HG02642 (cell line): ENCODE results near the gene GABPA.
"Not testable (repeated sequence)": the region's sequence is repeated elsewhere in the genome, so short reads cannot be mapped to it uniquely, and the experiment has no call there.

Source experiments
- ATAC-seq: cut with Tn5 transposase; IDR thresholded peaks from one replicate; pipeline ENCODE4 v1.9.1; 2021; ENCODE audit warnings: mild to moderate bottlenecking; ENCODE audit not compliant: unreplicated experiment, poor library complexity

The GABPA gene

DNA sequence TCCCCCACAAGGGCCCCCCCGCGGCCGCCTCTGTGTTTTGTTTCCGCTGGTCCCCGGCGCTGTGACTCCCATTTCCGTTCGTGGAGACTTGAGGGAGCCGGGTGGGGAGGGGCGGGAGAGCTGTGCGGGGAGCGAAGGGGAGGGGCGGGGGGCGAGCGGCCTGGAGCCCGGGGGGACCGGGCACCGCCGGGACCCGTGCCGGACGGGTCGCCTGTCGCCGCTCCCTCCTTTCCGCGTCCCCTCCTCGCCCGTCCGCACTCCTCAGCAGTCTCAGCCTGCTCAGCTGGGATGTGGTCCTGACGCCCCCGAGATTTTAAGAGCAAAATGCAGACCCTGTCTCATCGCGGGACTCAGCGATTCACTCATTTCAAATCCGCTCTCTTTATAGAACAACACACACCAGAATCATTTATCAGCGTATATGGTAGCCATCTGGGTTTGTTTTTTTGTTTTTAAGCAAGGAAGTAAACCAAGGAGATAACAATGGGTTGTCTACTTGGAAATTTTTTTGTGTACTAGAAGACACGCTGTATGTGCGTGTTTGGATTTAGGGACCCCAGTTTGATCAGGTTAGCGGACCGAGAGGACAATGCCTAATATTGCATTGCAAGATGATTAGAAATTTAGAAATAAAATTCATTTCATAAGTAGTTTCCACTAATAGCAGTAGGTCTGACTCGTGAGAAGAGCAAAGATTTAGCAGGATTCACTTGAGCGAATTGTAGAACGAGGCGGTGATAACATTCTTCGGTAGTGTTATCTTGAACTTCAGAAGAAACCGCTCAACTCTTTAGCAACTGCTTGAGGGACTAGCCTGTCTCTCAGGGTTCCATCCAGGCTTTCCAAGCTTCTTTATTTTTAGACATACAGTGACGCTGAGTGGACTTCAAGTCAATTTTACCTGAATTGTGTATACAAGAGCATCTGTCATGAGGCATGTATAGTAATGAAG lies 1.1 kb downstream of the GABPA start:
- peak; percentile 16 for ATAC-seq

GRCh38 chr21:25737421-25737820 lies 2.6 kb downstream of the GABPA start:
- ATAC-seq, result no peak

GRCh38 chr21:25742900-25743299 lies 8.1 kb downstream of the GABPA start:
- no peak for ATAC-seq

DNA sequence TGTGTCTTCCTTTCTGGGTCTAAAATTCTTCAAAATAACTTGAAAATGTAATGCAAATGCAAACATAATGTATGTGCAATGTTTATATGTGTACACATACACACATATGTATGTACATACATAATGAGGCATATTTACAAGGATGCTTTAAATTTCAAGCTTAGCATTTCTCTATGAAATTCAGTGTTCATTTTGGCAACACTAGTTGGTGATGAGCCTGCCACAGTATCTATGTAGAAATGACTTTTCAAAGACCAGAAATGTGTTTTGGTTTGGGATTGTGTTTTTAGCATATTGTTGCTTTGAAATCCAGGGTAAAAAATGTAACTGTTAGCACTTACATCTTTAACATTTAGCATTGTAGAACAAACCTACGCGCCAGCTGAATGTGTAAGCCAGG lies 10.1 kb downstream of the GABPA start:
- no peak for ATAC-seq

DNA sequence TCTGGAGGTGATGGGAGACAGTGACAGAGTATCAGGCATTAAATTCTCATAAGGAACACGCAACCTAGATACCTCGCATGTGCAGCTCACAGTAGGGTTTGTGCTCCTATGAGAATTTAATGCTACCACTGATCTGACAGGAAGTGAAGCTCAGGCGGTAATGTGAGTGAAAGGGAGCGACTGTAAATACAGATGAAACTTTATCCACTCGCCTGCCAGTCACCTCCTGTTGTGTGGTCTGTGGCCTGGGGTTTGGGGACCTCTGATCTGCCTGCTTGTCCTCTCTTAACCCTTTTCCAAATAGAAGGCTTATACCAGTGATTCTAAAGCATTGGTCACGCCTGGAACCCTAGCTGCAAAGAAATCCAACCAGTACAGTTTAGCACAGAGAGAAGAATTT lies 15.3 kb downstream of the GABPA start:
- ATAC-seq, result no peak

DNA sequence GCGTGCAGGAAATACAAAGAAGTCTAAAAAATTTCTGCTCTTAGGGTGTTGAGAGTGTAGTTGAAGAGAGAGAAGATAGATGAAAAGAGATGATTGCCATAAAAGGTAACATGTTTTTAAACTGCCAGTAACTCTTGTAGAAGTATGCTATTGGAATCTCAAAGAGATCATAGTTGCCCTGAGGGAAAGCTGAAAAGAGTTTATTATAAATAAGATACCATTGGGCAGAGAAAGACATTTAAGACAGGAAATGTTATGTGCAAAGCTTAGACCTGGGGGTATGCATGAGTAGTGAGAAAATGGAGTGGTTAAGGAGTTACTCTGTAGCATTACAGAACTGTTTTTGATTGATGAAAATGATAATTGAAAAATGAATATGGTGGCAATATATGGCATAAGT lies 17.6 kb downstream of the GABPA start:
- no peak for ATAC-seq

DNA sequence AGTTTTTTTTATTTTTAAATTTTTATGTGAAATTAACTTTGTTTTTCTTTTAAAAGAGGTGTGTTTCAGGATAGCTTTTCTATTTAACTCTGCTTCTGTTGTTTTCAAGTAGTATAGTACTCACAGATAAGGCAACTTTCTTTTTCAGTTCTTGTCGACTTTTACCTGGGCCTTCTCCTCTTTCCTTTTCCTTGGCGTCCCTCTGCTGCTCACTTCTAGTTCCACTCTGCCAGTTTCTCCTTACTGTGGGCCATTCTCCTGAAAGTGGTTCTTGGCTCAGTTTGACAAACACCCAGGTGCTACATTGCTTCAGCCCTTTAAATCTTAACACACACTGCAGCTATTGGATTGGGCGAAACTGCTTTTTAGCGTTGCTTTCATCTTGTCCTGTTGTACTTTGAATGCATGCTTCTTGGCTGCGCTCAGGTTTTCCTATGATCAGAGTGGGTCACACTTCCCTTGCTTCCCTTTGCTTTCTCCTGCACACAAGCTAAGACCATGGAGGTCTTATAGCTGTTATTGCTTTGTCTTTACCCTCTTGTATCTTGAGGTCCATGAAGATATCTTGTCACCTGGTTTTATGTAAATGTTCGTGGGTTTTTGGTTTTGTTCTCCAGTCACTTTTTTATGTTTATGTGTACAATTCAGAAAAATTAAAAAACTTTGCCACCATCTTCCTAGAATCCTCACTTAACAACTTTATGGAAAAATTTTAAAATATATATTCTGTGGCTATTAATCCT lies 21.6 kb downstream of the GABPA start:
- ATAC-seq, result no peak

- ATAC-seq, result no peak
These were observed 22.8 kb downstream of the GABPA start for GRCh38 chr21:25757531-25757930.

- no peak for ATAC-seq
These were observed 24.8 kb downstream of the GABPA start for GRCh38 chr21:25759573-25759972.

DNA sequence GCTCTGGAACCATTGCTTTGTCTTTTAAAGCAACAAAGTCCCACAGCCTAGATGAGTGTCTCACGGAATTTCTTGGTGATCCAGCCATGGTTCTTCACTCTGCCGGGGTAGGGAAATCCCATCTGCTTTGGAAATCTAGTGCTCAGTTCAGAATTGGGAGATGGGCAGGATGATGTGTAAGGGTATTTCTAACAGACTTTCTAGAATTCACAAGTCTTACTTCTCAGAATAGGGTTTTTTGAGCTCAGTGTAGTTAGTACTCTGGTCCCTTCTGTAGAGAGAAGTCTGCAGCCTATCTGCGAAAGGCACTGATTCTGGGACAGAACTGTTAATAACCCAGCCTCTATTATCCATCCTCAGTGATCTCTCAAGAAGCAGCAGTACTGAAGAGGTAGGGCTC lies 25.3 kb downstream of the GABPA start:
- no peak for ATAC-seq

GRCh38 chr21:25760677-25761076 lies 25.9 kb downstream of the GABPA start:
- no peak for ATAC-seq

GRCh38 chr21:25764065-25764464 lies 29.3 kb downstream of the GABPA start:
- ATAC-seq, result no peak

- ATAC-seq, result no peak
These were observed 33.1 kb downstream of the GABPA start for GRCh38 chr21:25767921-25768320.

GRCh38 chr21:25772686-25773085 lies 37.9 kb downstream of the GABPA start:
- no peak for ATAC-seq

GRCh38 chr21:25776440-25776839 lies 41.7 kb downstream of the GABPA start:
- ATAC-seq, result no peak

- ATAC-seq, result not testable (repeated sequence)
These were observed 43.5 kb downstream of the GABPA start for GRCh38 chr21:25778126-25778875.

DNA sequence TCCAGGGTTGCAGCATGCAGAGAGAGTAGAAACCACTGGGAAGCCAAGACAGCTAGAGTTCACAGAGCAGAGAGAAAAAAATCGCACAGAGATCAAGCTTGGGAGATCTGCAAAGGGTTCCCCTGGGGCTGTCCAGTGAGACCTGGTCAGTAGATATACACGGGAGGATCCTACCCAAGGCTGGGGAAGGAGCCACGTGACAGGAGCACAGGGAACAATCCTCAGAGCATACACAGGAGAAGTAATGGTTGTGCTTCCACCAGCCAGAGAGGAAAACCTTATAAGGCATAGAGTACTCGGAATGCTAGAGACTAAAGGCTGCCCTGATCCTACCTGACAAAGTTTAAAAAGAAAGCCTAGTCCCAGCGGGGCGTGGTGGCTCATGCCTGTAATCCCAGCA lies 53.9 kb downstream of the GABPA start:
- no peak for ATAC-seq

GRCh38 chr21:25790122-25790877 lies 55.5 kb downstream of the GABPA start:
- peak; percentile 75 for ATAC-seq

DNA sequence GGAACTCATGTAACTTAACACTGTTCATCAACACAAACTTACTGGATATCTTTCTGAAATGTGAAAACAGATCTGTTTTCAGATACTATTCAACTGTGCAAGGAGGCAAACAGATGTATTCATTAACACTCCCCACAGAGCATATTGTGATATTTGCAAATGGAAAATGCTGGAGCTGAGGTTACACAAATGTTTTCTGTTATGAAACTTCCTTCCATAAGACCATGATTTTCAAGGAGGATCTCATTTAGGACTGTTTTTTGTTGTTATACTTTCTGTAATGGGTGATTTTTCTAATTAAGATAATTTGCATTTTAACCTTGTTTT lies 56.1 kb downstream of the GABPA start:
- no peak for ATAC-seq

DNA sequence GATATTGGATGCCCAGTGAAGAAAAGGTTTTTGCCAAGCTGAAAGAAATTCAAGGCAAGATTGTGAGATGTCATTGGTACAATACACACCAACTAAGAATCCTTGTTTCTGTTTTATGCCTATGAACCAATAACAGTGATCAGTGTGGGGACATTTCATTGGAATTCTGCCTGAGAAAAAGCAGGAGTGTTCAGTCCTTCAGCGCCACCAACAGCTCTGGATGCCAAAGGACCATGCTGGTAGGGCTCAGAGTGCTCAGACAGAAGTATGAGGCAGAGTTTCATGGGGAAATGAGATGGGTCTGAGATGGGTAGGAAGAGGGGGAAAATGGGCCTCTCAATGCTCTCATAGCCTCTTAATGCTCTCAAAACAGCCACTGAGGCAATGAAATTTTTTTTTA lies 56.5 kb downstream of the GABPA start:
- no peak for ATAC-seq
